ENCODE data around the gene CMSS1.
A peak's percentile ranks its signal among the peaks of the same experiment; 100 is the strongest.

Gene CMSS1

GRCh38 chr3:100102757-100103156 is 285.1 kb downstream of the CMSS1 start:
- no peak overlapping the region for H3K27ac ChIP-seq (replicated peaks)
- DNase-seq (ENCODE audit: low read depth in 1 of 2, low spot score in 1 of 2): no peak
- TF ChIP-seq POLR2AphosphoS5 (IDR thresholded peaks at IDR 0.05; ENCODE audit: low read depth) (no peak), CTCF (IDR thresholded peaks at IDR 0.05; ENCODE audit: insufficient read depth, low read length) (no peak), GABPA (IDR thresholded peaks at IDR 0.05; ENCODE audit: low read depth) (no peak), SPI1 (IDR thresholded peaks at IDR 0.05; ENCODE audit: borderline replicate concordance, low read depth) (no peak), REST (IDR thresholded peaks at IDR 0.05; ENCODE audit: insufficient replicate concordance, low read depth) (no peak)

GRCh38 chr3:100103558-100104441 is 286.1 kb downstream of the CMSS1 start:
- no peaks in the 10 kb centered on the region for H3K27me3 ChIP-seq (ENCODE audit: insufficient read depth, poor library complexity, severe bottlenecking)
- no peak overlapping the region for H3K4me3 ChIP-seq (replicated peaks; ENCODE audit: insufficient read depth, low read length)
- no peak for TF ChIP-seq SPI1 (IDR thresholded peaks at IDR 0.05; ENCODE audit: borderline replicate concordance, low read depth)
- TF ChIP-seq REST (IDR thresholded peaks at IDR 0.05; ENCODE audit: insufficient replicate concordance, low read depth): no peak
- no peak for TF ChIP-seq POLR2AphosphoS5 (IDR thresholded peaks at IDR 0.05; ENCODE audit: low read depth)
- TF ChIP-seq GABPA (IDR thresholded peaks at IDR 0.05; ENCODE audit: low read depth): no peak
- TF ChIP-seq CTCF (IDR thresholded peaks at IDR 0.05; ENCODE audit: insufficient read depth, low read length): no peak
- 0 out of 2 replicates have a peak overlapping the region, but pooled peaks have one; percentile 74 for H3K27ac ChIP-seq (replicated peaks)
- DNase-seq (ENCODE audit: low read depth in 1 of 2, low spot score in 1 of 2): no peak

More at GRCh38 chr3:100102757-100103156, 285.1 kb downstream of the CMSS1 start:
- no peak overlapping the region for H3K4me3 ChIP-seq (replicated peaks; ENCODE audit: insufficient read depth, low read length)
- H3K27me3 ChIP-seq (ENCODE audit: insufficient read depth, poor library complexity, severe bottlenecking): no peaks in the 10 kb centered on the region

- Histone ChIP-seq H3K27ac (replicated peaks) (peak overlapping the region; percentile 74; the same call in 1 of the 2 replicates), H3K4me3 (replicated peaks; ENCODE audit: insufficient read depth, low read length) (no peak overlapping the region), H3K27me3 (ENCODE audit: insufficient read depth, poor library complexity, severe bottlenecking) (no peaks in the 10 kb centered on the region)
- DNase-seq (ENCODE audit: low read depth in 1 of 2, low spot score in 1 of 2): no peak
- TF ChIP-seq SPI1 (IDR thresholded peaks at IDR 0.05; ENCODE audit: borderline replicate concordance, low read depth): no peak
- no peak for TF ChIP-seq POLR2AphosphoS5 (IDR thresholded peaks at IDR 0.05; ENCODE audit: low read depth)
- no peak for TF ChIP-seq REST (IDR thresholded peaks at IDR 0.05; ENCODE audit: insufficient replicate concordance, low read depth)
- no peak for TF ChIP-seq GABPA (IDR thresholded peaks at IDR 0.05; ENCODE audit: low read depth)
- TF ChIP-seq CTCF (IDR thresholded peaks at IDR 0.05; ENCODE audit: insufficient read depth, low read length): no peak
Measured at GRCh38 chr3:100104442-100104798, 286.8 kb downstream of the CMSS1 start.
